Measurements from ENCODE around the gene CENPT. TPM values are rescaled to one million over a fixed set of nuclear protein-coding genes. Genes with fewer than 3 reads are reported as not detected.

CENPT gene
- total and polyA plus RNA-seq, 2 of the 13 experiments (the other 11 are each of a cell fraction or from before 2014, with no cell fraction given), result 40.9 to 43.3 TPM

DNA sequence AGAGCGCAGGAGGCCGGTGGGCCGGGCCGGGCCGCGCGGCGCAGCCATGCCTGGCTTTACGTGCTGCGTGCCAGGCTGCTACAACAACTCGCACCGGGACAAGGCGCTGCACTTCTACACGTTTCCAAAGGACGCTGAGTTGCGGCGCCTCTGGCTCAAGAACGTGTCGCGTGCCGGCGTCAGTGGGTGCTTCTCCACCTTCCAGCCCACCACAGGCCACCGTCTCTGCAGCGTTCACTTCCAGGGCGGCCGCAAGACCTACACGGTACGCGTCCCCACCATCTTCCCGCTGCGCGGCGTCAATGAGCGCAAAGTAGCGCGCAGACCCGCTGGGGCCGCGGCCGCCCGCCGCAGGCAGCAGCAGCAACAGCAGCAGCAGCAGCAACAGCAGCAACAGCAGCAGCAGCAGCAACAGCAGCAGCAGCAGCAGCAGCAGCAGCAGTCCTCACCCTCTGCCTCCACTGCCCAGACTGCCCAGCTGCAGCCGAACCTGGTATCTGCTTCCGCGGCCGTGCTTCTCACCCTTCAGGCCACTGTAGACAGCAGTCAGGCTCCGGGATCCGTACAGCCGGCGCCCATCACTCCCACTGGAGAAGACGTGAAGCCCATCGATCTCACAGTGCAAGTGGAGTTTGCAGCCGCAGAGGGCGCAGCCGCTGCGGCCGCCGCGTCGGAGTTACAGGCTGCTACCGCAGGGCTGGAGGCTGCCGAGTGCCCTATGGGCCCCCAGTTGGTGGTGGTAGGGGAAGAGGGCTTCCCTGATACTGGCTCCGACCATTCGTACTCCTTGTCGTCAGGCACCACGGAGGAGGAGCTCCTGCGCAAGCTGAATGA is 4.8 kb downstream of the CENPT start (continued):
- peak; percentile 50; the same call in 1 of the 2 replicates for TF ChIP-seq ZMYM4 (CRISPR knock-in tag; IDR thresholded peaks at IDR 0.05)
- TF ChIP-seq, protein P1, sequence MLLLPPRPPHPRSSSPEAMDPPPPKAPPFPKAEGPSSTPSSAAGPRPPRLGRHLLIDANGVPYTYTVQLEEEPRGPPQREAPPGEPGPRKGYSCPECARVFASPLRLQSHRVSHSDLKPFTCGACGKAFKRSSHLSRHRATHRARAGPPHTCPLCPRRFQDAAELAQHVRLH (CRISPR knock-in tag; IDR thresholded peaks at IDR 0.05; ENCODE audit: borderline replicate concordance, low read depth), result no peak
- TF ChIP-seq, protein P2, sequence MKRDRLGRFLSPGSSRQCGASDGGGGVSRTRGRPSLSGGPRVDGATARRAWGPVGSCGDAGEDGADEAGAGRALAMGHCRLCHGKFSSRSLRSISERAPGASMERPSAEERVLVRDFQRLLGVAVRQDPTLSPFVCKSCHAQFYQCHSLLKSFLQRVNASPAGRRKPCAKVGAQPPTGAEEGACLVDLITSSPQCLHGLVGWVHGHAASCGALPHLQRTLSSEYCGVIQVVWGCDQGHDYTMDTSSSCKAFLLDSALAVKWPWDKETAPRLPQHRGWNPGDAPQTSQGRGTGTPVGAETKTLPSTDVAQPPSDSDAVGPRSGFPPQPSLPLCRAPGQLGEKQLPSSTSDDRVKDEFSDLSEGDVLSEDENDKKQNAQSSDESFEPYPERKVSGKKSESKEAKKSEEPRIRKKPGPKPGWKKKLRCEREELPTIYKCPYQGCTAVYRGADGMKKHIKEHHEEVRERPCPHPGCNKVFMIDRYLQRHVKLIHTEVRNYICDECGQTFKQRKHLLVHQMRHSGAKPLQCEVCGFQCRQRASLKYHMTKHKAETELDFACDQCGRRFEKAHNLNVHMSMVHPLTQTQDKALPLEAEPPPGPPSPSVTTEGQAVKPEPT (CRISPR knock-in tag; IDR thresholded peaks at IDR 0.05; ENCODE audit: low read depth), result no peak; the same call in 1 of the 2 replicates
- TF ChIP-seq ZNF777 (CRISPR knock-in tag; IDR thresholded peaks at IDR 0.05), result peak; percentile 97
- peak; percentile 62; the same call in 1 of the 2 replicates for TF ChIP-seq ZNF451 (CRISPR knock-in tag; IDR thresholded peaks at IDR 0.05)
- TF ChIP-seq MIER3 (CRISPR knock-in tag; IDR thresholded peaks at IDR 0.05; ENCODE audit: borderline replicate concordance), result 0 out of 2 replicates have a peak, but pooled peaks have one; percentile 17
- TF ChIP-seq ZSCAN31 (CRISPR knock-in tag; IDR thresholded peaks at IDR 0.05; ENCODE audit: low read depth), result no peak
- TF ChIP-seq KLF6 (CRISPR knock-in tag; IDR thresholded peaks at IDR 0.05), result no peak
- no peak for TF ChIP-seq ZNF207 (IDR thresholded peaks at IDR 0.05; ENCODE audit: borderline replicate concordance)
- no peak for TF ChIP-seq GFI1 (CRISPR knock-in tag; IDR thresholded peaks at IDR 0.05; ENCODE audit: borderline replicate concordance)
- no peak for TF ChIP-seq MIXL1 (CRISPR knock-in tag; IDR thresholded peaks at IDR 0.05)
- TF ChIP-seq ZNF367 (CRISPR knock-in tag; IDR thresholded peaks at IDR 0.05; ENCODE audit: borderline replicate concordance), result no peak
- TF ChIP-seq, protein P3, sequence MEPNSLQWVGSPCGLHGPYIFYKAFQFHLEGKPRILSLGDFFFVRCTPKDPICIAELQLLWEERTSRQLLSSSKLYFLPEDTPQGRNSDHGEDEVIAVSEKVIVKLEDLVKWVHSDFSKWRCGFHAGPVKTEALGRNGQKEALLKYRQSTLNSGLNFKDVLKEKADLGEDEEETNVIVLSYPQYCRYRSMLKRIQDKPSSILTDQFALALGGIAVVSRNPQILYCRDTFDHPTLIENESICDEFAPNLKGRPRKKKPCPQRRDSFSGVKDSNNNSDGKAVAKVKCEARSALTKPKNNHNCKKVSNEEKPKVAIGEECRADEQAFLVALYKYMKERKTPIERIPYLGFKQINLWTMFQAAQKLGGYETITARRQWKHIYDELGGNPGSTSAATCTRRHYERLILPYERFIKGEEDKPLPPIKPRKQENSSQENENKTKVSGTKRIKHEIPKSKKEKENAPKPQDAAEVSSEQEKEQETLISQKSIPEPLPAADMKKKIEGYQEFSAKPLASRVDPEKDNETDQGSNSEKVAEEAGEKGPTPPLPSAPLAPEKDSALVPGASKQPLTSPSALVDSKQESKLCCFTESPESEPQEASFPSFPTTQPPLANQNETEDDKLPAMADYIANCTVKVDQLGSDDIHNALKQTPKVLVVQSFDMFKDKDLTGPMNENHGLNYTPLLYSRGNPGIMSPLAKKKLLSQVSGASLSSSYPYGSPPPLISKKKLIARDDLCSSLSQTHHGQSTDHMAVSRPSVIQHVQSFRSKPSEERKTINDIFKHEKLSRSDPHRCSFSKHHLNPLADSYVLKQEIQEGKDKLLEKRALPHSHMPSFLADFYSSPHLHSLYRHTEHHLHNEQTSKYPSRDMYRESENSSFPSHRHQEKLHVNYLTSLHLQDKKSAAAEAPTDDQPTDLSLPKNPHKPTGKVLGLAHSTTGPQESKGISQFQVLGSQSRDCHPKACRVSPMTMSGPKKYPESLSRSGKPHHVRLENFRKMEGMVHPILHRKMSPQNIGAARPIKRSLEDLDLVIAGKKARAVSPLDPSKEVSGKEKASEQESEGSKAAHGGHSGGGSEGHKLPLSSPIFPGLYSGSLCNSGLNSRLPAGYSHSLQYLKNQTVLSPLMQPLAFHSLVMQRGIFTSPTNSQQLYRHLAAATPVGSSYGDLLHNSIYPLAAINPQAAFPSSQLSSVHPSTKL (CRISPR knock-in tag; IDR thresholded peaks at IDR 0.05), result peak; percentile 37; the same call in 1 of the 2 replicates
- TF ChIP-seq, protein P4, sequence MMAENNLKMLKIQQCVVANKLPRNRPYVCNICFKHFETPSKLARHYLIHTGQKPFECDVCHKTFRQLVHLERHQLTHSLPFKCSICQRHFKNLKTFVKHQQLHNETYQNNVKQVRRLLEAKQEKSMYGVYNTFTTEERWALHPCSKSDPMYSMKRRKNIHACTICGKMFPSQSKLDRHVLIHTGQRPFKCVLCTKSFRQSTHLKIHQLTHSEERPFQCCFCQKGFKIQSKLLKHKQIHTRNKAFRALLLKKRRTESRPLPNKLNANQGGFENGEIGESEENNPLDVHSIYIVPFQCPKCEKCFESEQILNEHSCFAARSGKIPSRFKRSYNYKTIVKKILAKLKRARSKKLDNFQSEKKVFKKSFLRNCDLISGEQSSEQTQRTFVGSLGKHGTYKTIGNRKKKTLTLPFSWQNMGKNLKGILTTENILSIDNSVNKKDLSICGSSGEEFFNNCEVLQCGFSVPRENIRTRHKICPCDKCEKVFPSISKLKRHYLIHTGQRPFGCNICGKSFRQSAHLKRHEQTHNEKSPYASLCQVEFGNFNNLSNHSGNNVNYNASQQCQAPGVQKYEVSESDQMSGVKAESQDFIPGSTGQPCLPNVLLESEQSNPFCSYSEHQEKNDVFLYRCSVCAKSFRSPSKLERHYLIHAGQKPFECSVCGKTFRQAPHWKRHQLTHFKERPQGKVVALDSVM (CRISPR knock-in tag; IDR thresholded peaks at IDR 0.05), result peak; percentile 13; the same call in 1 of the 2 replicates
- TF ChIP-seq SMC3 (IDR thresholded peaks at IDR 0.05; ENCODE audit: low read length), result no peak
- no peak for TF ChIP-seq PAWR (CRISPR knock-in tag; IDR thresholded peaks at IDR 0.05; ENCODE audit: borderline replicate concordance)
- 0 out of 2 replicates have a peak, but pooled peaks have one; percentile 38 for TF ChIP-seq CHCHD3 (CRISPR knock-in tag; IDR thresholded peaks at IDR 0.05)
- peak; percentile 55; the same call in 1 of the 2 replicates for TF ChIP-seq JUND (CRISPR knock-in tag; IDR thresholded peaks at IDR 0.05)
- no peak for TF ChIP-seq MEIS2 (CRISPR knock-in tag; IDR thresholded peaks at IDR 0.05)
- 0 out of 2 replicates have a peak, but pooled peaks have one; percentile 85 for TF ChIP-seq ZNF30 (CRISPR knock-in tag; IDR thresholded peaks at IDR 0.05)
- TF ChIP-seq SATB2 (CRISPR knock-in tag; IDR thresholded peaks at IDR 0.05), result no peak
